Measurements from ENCODE around the gene RAD54L.
A peak's percentile ranks its signal among the peaks of the same experiment; 100 is the strongest.
"Not testable (repeated sequence)": the region's sequence is repeated elsewhere in the genome, so short reads cannot be mapped to it uniquely, and the experiment has no call there.

RAD54L gene

DNA sequence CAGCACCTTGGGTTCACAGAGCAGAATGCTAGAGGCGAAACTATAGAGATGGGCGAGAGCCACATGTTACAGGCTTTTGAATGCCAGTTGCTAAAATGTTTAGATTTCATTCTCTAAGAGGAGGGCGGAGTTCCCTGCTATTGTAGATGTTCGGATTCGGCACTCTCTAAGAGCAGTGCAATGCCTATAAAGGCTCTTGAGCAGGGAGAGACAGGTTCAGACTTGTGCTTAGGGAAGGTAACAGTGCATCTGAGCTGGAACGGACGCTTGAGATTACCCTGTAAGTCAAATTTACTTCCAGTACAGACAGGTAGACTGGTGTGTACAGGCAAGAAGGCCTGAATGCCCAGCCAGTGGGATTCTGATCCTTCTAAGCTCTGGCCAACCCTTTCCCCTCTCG is 29.1 kb upstream of the RAD54L start:
- POLR2A ChIA-PET (ENCODE audit: low non-redundant PET), result no interaction called here
- TF ChIP-seq, protein P1, sequence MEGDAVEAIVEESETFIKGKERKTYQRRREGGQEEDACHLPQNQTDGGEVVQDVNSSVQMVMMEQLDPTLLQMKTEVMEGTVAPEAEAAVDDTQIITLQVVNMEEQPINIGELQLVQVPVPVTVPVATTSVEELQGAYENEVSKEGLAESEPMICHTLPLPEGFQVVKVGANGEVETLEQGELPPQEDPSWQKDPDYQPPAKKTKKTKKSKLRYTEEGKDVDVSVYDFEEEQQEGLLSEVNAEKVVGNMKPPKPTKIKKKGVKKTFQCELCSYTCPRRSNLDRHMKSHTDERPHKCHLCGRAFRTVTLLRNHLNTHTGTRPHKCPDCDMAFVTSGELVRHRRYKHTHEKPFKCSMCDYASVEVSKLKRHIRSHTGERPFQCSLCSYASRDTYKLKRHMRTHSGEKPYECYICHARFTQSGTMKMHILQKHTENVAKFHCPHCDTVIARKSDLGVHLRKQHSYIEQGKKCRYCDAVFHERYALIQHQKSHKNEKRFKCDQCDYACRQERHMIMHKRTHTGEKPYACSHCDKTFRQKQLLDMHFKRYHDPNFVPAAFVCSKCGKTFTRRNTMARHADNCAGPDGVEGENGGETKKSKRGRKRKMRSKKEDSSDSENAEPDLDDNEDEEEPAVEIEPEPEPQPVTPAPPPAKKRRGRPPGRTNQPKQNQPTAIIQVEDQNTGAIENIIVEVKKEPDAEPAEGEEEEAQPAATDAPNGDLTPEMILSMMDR (conservative IDR thresholded peaks at IDR 0.05; ENCODE audit: low read depth), result no peak
- peak overlapping the region; percentile 90 for H3K27ac ChIP-seq
- CTCF ChIA-PET, result interaction anchor here (1.4 kb wide), 1 partner anchor 38 kb away, joined by 6 read pairs; no protein-coding TSS in a partner anchor
- DNase-seq (ENCODE audit: low spot score), result peak; percentile 77

GRCh38 chr1:46219551-46220520 is 27.7 kb upstream of the RAD54L start:
- TF ChIP-seq, protein P1 (conservative IDR thresholded peaks at IDR 0.05; ENCODE audit: low read depth), result no peak
- peak overlapping the region; percentile 90 for H3K27ac ChIP-seq
- CTCF ChIA-PET, result interaction anchor here (1.4 kb wide), 2 partner anchors 37 to 39 kb away, joined by 4 to 6 read pairs; no protein-coding TSS in a partner anchor
- POLR2A ChIA-PET (ENCODE audit: low non-redundant PET), result no interaction called here
- no peak for DNase-seq (ENCODE audit: low spot score)

DNA sequence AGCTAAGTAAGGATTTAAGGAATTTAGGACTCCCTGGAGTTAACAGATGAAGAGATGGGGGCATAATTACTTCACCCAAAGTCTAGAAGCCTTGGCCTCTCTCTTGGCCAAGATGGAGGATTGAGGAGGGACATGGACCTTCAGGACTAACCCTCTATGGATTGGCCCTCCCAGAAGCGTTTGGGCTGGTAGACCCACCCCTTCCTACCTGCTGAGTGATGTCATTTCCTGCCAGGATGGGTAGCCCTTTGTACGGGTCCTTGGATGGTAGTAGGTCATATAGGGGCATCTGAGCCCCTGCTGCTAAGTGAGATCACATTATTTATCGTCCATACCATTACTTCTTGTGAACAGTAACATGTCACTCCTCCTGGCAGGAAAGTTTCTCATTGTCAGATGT is 26.8 kb upstream of the RAD54L start:
- CTCF ChIA-PET, result interaction anchor here (0.6 to 1.4 kb wide), 2 partner anchors 38 to 186 kb away, joined by 4 read pairs; no protein-coding TSS in a partner anchor

GRCh38 chr1:46221749-46222148 is 25.8 kb upstream of the RAD54L start:
- POLR2A ChIA-PET (ENCODE audit: low non-redundant PET), result no interaction called here
- TF ChIP-seq, protein P1 (conservative IDR thresholded peaks at IDR 0.05; ENCODE audit: low read depth), result no peak
- CTCF ChIA-PET, result interaction anchor here (1.2 kb wide), 1 partner anchor 39 kb away, joined by 4 read pairs; no protein-coding TSS in a partner anchor
- no peak for DNase-seq (ENCODE audit: low spot score)
- H3K27ac ChIP-seq, result peak overlapping the region; percentile 31

More for the DNA sequence above, 26.8 kb upstream of the RAD54L start:
- POLR2A ChIA-PET (ENCODE audit: low non-redundant PET), result interaction anchor here (0.6 kb wide), 1 partner anchor 14 kb away, joined by 3 read pairs; no protein-coding TSS in a partner anchor
- DNase-seq (ENCODE audit: low spot score), result no peak
- TF ChIP-seq, protein P1 (conservative IDR thresholded peaks at IDR 0.05; ENCODE audit: low read depth), result no peak
- H3K27ac ChIP-seq, result no peak overlapping the region

- DNase-seq (ENCODE audit: low spot score), result not testable (repeated sequence)
- ChIA-PET CTCF (interaction anchor here (0.6 to 2.0 kb wide), 22 partner anchors 9 to 537 kb away, joined by 3 to 26 read pairs (median 6); partner anchors contain the start of genes GPBP1L1, POMGNT1 and TSPAN1), POLR2A (ENCODE audit: low non-redundant PET) (interaction anchor here (1.0 kb wide), 1 partner anchor 28 kb away, joined by 4 read pairs; no protein-coding TSS in a partner anchor)
- H3K27ac ChIP-seq, result peak overlapping the region; percentile 62
Measured at GRCh38 chr1:46223055-46223454, 24.5 kb upstream of the RAD54L start.

GRCh38 chr1:46223472-46223943 is 24.1 kb upstream of the RAD54L start:
- CTCF ChIA-PET, result interaction anchor here (0.6 to 2.0 kb wide), 28 partner anchors 9 to 537 kb away, joined by 3 to 26 read pairs (median 5); partner anchors contain the start of genes GPBP1L1, POMGNT1 and TSPAN1
- POLR2A ChIA-PET (ENCODE audit: low non-redundant PET), result interaction anchor here (0.6 kb wide), 1 partner anchor 16 kb away, joined by 3 read pairs; no protein-coding TSS in a partner anchor
- TF ChIP-seq, protein P1 (conservative IDR thresholded peaks at IDR 0.05; ENCODE audit: low read depth), result peak; percentile 98
- peak; percentile 71 for DNase-seq (ENCODE audit: low spot score)
- peak overlapping the region; percentile 62 for H3K27ac ChIP-seq

Measured in RWPE1 (cell line).